Upper lobe of right lung (tissue), 1 donor: Measurements from ENCODE around the gene CALR. TPM values are rescaled to one million over a fixed set of nuclear protein-coding genes. Genes with fewer than 3 reads are reported as not detected.

Source experiments
- ATAC-seq: fragments of 200-7000 bp; cut with Tn5 transposase; one replicate; pipeline ENCODE4 v1.9.1; 2020; ENCODE audit warnings: mild to moderate bottlenecking, moderate library complexity
- DNase-seq: peaks from one replicate; pipeline ENCODE4 v3.0.0-alpha.2; 2020
- H3K27ac ChIP-seq: fragments of 200-600 bp; one replicate; pipeline ENCODE4 v1.8.0; 2022
- H3K27me3 ChIP-seq: fragments of 200-600 bp; one replicate; pipeline ENCODE4 v1.8.0; 2022; ENCODE audit warnings: mild to moderate bottlenecking
- H3K36me3 ChIP-seq: fragments of 200-600 bp; one replicate; pipeline ENCODE4 v1.8.0; 2022
- H3K4me1 ChIP-seq: fragments of 200-600 bp; one replicate; pipeline ENCODE4 v1.8.0; 2022
- H3K4me3 ChIP-seq: fragments of 200-600 bp; one replicate; pipeline ENCODE4 v1.8.0; 2022; ENCODE audit warnings: mild to moderate bottlenecking
- H3K9me3 ChIP-seq: fragments of 200-600 bp; one replicate; pipeline ENCODE4 v1.8.0; 2022
- CTCF ChIP-seq: fragments of 200-600 bp; IDR thresholded peaks from one replicate; pipeline ENCODE4 v1.8.0; 2022; ENCODE audit warnings: antibody characterized with exemption
- intact Hi-C: fragments of 100-400 bp; cut with DNase I; formaldehyde crosslinking; loops from one replicate; pipeline ENCODE4 v1.11.0; 2022
- total RNA-seq: library from RNA; stranded (reverse); fragmentation: NEBNext Ultra II Directional; extraction: Animal tissue kit (Norgen Biotek cat#: 25700); gene quantifications from one replicate; pipeline ENCODE4 v1.2.1, GENCODE V29; 2021
- donor health status: DM: no; HTN: yes; CAD: no; lungs with severe emphysema.

The CALR gene
- total RNA-seq, 1 donor from 2014 or later: 991 TPM

- TF ChIP-seq CTCF: no peak
- DNase-seq (no peak), ATAC-seq (no peak)
- intact Hi-C loops: no loop called here
- H3K36me3 ChIP-seq: peaks cover 28% of the 10 kb centered on the region
- H3K9me3 ChIP-seq: no peaks in the 10 kb centered on the region
- peaks cover 37% of the 10 kb centered on the region for H3K4me1 ChIP-seq
- peak overlapping the region; percentile 74 for H3K4me3 ChIP-seq
- H3K27me3 ChIP-seq: no peaks in the 10 kb centered on the region
- peak overlapping the region; percentile 58 for H3K27ac ChIP-seq
These were observed 1.1 kb upstream of the CALR start for GRCh38 chr19:12937093-12937926.

- DNase-seq: no peak
- intact Hi-C loops: no loop called here
- TF ChIP-seq CTCF: no peak
- peaks cover 45% of the 10 kb centered on the region for H3K36me3 ChIP-seq
- H3K4me1 ChIP-seq: peaks cover 39% of the 10 kb centered on the region
- H3K27me3 ChIP-seq: no peaks in the 10 kb centered on the region
- peak overlapping the region; percentile 74 for H3K4me3 ChIP-seq
- H3K27ac ChIP-seq: peak overlapping the region; percentile 85
- H3K9me3 ChIP-seq: no peaks in the 10 kb centered on the region
- ATAC-seq: peak; percentile 23
These were observed 581 bp downstream of the CALR start for GRCh38 chr19:12938779-12939601.

GRCh38 chr19:12939975-12940423 is 1.6 kb downstream of the CALR start:
- Histone ChIP-seq H3K4me1 (peaks cover 39% of the 10 kb centered on the region), H3K4me3 (peak overlapping the region; percentile 74), H3K27me3 (no peaks in the 10 kb centered on the region), H3K36me3 (peaks cover 55% of the 10 kb centered on the region), H3K27ac (no peak overlapping the region), H3K9me3 (no peaks in the 10 kb centered on the region)
- no peak for ATAC-seq
- intact Hi-C loops: no loop called here
- no peak for DNase-seq
- no peak for TF ChIP-seq CTCF

GRCh38 chr19:12940897-12941296 is 2.5 kb downstream of the CALR start:
- no peak for TF ChIP-seq CTCF
- H3K4me3 ChIP-seq: peak overlapping the region; percentile 74
- H3K9me3 ChIP-seq: no peaks in the 10 kb centered on the region
- no peak for DNase-seq
- H3K27ac ChIP-seq: no peak overlapping the region
- H3K36me3 ChIP-seq: peaks cover 55% of the 10 kb centered on the region
- H3K27me3 ChIP-seq: no peaks in the 10 kb centered on the region
- ATAC-seq: no peak
- intact Hi-C loops: no loop called here
- peaks cover 39% of the 10 kb centered on the region for H3K4me1 ChIP-seq

- DNase-seq (no peak), ATAC-seq (no peak)
- intact Hi-C loops: no loop called here
- peaks cover 68% of the 10 kb centered on the region for H3K36me3 ChIP-seq
- no peaks in the 10 kb centered on the region for H3K9me3 ChIP-seq
- TF ChIP-seq CTCF: no peak
- H3K4me3 ChIP-seq: no peak overlapping the region
- H3K27ac ChIP-seq: no peak overlapping the region
- H3K27me3 ChIP-seq: no peaks in the 10 kb centered on the region
- H3K4me1 ChIP-seq: peaks cover 47% of the 10 kb centered on the region
These were observed 5.1 kb downstream of the CALR start for GRCh38 chr19:12943437-12944044.
